HUDEP-2 (cell line): ENCODE measurements around the gene VPS18.

ENCODE experiments used
- DNase-seq, 76 experiments: peaks; one replicate each; lab custom pipeline; 2025; ENCODE audit not compliant: unreplicated experiment in 76 of 76; lab: John Stamatoyannopoulos, UW

Gene VPS18

DNA sequence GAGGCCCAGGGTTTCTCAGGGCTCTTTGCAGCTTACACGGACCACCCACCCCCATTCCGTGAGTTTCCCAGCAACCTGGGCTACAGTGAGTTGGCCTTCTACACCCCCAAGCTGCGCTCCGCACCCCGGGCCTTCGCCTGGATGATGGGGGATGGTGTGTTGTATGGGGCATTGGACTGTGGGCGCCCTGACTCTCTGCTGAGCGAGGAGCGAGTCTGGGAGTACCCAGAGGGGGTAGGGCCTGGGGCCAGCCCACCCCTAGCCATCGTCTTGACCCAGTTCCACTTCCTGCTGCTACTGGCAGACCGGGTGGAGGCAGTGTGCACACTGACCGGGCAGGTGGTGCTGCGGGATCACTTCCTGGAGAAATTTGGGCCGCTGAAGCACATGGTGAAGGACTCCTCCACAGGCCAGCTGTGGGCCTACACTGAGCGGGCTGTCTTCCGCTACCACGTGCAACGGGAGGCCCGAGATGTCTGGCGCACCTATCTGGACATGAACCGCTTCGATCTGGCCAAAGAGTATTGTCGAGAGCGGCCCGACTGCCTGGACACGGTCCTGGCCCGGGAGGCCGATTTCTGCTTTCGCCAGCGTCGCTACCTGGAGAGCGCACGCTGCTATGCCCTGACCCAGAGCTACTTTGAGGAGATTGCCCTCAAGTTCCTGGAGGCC is 5.4 kb downstream of the VPS18 start:
- no peak for DNase-seq

DNA sequence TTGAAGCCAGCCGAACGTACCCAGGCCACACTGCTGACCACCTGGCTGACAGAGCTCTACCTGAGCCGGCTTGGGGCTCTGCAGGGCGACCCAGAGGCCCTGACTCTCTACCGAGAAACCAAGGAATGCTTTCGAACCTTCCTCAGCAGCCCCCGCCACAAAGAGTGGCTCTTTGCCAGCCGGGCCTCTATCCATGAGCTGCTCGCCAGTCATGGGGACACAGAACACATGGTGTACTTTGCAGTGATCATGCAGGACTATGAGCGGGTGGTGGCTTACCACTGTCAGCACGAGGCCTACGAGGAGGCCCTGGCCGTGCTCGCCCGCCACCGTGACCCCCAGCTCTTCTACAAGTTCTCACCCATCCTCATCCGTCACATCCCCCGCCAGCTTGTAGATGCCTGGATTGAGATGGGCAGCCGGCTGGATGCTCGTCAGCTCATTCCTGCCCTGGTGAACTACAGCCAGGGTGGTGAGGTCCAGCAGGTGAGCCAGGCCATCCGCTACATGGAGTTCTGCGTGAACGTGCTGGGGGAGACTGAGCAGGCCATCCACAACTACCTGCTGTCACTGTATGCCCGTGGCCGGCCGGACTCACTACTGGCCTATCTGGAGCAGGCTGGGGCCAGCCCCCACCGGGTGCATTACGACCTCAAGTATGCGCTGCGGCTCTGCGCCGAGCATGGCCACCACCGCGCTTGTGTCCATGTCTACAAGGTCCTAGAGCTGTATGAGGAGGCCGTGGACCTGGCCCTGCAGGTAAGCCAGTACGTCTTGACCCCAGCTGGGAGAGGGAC is 6.2 kb downstream of the VPS18 start:
- DNase-seq, result no peak

DNA sequence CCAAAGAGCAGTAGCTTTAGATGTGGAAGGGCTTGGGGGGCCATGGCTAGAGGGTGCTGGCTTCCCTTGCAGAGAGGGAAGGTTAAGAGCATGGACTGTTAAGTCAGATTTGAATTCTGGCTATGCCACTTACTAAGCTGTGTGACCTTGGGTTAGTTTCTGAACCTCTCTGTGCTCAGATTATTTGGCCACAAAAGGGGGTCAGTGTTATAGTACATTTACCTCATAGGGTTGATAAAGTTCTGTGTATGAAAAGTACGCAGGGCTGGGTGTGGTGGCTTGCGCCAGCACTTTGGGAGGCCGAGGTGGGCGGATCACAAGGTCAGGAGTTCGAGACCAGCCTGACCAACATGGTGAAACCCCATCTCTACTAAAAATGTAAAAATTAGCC is 6.8 kb downstream of the VPS18 start:
- no peak for DNase-seq

DNA sequence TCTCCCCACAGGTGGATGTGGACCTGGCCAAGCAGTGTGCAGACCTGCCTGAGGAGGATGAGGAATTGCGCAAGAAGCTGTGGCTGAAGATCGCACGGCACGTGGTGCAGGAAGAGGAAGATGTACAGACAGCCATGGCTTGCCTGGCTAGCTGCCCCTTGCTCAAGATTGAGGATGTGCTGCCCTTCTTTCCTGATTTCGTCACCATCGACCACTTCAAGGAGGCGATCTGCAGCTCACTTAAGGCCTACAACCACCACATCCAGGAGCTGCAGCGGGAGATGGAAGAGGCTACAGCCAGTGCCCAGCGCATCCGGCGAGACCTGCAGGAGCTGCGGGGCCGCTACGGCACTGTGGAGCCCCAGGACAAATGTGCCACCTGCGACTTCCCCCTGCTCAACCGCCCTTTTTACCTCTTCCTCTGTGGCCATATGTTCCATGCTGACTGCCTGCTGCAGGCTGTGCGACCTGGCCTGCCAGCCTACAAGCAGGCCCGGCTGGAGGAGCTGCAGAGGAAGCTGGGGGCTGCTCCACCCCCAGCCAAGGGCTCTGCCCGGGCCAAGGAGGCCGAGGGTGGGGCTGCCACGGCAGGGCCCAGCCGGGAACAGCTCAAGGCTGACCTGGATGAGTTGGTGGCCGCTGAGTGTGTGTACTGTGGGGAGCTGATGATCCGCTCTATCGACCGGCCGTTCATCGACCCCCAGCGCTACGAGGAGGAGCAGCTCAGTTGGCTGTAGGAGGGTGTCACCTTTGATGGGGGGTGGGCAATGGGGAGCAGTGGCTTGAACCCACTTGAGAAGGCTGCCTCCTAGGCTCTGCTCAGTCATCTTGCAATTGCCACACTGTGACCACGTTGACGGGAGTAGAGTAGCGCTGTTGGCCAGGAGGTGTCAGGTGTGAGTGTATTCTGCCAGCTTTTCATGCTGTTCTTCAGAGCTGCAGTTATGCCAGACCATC is 8.6 kb downstream of the VPS18 start:
- DNase-seq, result no peak

DNA sequence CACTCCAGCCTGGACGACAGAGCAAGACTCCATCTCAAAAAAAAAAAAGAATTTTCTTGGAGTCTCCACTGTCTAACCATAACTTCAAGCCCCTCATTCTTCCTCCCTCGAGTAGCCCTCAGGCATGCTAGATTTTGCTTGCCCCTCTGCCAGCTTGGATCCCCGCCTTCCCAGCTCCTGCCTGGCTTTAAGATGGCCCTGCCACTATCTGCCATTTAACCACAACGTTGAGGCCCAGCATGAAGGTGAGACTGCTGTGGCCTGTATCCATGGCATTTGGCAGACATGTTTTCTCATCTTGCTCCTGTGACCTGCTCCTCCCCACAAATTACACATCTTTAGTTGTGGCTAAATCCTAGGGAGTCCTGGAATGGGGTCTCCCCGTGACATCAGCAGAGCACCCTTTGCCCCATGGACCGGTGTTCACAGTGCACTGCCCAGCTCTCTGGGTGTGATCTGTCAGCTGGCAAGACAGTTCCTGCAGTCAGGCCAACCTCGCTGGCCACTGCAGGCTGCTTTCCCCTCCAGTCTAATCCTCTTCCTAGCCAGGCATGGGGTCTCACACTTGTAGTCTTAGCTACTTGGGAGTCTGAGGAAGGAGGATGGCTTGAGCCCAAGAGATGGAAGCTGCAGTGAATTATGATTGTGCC is 10.4 kb downstream of the VPS18 start:
- DNase-seq, result no peak

DNA sequence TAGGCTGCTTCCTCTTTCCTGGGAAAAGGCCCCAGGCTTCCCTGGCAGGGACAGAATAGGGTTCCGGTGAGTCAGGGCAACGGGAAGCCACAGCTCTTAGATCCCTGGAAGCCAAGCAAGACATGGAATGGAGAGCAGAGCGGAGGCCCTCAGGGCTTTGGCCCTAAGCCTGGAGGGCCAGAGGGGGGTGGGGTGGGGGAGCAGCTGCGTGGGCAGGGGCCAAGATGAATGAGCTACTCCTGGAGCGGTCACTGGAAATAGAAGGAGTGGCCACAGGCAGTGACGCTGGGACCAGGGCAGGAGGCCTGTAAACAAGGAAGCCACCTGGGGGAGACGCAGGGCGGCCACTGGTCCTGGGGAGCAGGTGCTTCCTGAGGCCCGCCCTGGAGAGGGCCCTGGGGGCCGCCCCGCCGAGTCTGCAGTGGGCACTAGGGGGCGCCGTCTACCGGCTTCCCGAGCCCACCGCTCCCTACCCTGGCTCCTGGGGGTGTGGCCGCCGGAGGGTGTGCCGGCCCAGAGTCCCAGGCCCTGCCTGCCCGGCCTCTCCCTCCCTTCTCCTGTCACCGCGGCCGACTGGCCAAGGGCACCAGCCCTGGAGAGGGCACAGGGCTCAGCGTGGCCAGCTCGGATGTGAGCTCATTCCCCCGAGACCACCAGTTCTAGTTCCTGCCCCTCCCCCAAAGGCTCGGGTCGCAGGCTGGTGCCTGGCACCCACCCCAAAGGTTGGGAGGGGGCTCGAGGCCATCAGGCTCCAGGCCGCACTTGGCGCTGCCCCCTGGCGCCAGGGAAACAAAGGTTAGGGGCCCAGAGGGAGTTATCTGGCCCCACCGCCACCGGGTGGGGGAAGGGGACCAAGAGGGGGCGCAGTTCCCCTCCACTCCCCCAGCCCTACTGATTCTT is 12.1 kb downstream of the VPS18 start:
- peak in 70 of 76 experiments; percentile 9 to 86 (median 70) for DNase-seq

DNA sequence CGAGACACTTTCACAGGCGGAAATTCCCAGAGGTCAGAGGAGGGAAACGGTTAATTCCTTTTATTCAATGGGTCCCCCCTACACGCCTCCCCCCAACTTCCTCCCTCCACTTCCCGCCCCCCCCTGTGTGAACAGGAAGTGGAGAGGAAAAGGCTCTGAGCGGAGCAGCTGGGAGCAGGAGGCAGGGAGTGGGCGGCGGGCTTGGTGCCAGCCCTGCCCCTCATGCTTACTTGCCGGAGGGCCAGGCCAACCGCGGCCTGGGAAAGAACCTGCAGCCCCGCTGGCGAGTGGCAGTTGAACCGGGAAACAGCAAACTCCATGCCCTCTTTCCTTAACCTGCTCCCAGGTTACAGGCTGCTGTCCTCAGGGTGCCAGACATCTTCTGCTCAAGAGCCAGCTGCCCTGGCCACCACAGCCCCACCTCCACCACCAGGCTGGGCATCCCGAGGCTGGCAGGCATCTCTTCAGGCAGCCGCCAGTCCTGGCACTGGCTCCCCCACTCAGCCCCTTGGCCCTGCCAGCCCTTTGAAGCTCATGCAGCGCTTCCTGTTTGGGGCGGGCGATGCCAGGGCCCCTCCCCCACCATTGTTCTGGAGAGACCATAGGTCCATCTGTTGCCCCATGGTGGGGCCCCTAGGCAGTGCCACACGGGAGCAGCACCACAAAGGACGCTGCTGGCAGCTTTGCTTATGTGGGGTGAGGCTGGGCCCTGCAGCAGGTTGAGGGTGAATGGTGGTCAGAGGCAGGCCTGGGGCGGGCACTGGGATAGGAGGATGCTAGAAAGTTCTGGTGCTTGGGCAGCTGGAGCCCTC is 12.9 kb downstream of the VPS18 start:
- peak in 4 of 76 experiments; percentile 4 to 17 (median 11) for DNase-seq

DNA sequence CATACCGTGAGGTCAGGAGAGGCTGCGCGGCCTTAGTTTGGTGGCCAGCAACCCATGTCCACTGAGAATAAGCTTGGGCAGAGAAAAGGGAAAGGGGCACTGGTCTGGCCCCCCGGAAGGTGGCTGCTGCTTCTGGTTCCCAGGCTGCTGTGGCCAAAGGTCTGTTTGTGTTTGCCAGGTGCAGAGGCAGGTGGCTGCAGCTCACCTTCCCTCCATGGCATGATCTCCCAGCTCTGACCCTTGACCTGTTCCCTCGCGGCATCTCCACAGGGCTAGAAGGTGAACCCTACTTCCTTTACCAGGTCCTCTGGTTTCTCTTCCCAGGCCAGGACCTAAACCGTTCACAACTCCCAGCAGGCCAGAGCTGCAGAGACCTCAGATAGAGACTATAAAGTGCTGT is 13.8 kb downstream of the VPS18 start:
- no peak for DNase-seq

DNA sequence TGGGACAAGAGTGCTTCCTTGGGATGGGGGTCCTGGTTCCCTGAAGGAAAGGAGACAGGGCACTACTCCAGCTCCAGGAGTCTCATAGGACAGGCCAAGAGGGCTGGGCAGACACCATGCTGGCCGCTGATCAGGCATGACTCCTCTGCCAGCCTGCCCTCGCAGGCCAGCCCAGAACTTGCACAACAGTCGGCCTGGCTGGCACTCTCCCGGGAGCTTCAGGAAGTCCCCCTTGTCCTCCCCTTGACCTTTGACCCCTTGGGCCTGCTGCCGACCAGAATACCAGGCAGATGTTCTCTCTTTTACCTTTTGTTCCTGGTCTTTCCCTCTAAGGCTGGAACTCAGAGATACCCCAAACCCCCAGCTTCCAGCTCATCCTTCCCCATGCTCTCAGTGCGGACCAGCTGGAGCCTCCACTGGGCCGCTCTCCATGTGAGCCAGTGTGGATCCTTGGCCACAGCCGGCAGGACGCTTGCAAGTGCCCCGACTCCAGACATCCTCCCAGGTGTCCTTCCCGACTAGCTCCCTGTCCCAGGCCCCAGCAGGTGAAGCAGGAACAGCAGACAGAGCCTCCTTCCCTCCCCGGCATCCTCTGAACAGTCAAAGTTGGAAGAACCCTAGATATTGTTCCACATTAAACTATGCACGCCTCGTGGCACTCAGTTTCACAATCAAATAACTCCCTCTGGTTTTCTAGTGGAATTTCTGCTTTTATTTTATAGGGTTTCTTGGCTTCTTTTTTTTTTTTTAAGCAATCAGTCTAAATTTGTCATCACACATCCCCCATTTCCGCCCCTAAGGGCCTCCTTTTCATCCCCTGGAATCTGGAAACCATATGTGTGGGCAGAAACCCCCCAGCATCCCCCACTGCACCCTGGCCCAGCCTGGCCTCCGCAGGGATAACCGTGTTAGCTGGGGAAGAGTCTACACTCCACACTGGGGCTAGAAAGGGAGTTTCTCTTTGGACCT is 15.7 kb downstream of the VPS18 start:
- no peak for DNase-seq

DNA sequence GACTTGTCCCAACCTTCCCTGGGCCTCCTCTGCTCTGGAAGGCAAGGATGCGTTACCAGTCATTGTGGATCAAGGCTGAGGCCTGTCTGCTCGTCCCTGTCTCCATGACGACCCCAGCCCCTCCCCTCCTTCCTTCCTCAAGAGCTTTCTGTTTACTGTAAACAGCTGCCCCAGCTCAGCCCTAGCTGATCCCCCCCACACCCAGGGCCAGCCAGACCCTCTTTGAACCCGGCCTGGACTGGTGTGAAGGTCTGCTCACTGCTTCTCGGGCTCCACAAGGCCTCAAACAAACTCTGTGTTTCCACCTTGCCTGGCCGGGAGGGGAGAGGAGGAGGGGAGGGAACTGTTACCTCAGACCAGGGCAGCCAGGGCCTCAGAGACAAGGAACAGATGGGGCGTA is 16.9 kb downstream of the VPS18 start:
- no peak for DNase-seq

DNA sequence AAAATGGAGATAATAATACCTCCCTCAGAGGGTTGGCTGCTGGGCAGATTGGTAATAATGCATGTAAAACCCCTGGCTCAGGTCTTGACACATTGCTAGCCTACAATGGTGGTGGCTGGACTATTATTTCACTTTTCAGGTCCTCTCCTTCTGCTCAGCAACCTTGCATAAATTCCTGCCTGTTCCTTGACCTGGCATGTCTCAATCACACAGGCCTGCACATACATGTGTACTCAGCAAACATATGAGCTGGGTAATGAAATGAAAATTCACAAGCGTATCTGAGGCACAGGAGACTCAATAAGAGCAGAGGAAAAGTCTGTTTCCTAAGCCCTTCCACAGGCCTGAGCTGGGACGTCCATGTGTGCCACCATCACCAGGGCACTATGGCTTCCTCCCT is 17.4 kb downstream of the VPS18 start:
- no peak for DNase-seq

DNA sequence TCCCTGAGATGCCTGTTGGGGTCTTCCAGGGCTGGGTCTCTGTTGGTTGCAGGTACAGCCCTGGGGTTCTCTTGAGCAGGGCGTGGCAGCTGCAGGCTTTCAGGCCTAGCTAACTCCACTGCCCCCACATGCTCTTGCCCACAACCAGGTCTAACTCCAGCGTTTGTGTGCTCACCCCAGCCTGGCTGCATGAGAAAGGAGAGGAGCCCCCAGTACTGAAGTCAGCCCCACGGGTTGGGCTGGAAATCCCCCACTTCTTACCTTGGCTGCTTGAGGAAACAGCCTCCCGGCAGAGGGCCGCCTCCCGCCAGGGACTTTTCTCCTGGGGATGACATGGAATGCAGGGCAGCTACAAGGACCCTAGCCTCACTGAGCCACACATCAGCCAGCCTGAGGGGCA is 18.2 kb downstream of the VPS18 start:
- DNase-seq, result no peak

DNA sequence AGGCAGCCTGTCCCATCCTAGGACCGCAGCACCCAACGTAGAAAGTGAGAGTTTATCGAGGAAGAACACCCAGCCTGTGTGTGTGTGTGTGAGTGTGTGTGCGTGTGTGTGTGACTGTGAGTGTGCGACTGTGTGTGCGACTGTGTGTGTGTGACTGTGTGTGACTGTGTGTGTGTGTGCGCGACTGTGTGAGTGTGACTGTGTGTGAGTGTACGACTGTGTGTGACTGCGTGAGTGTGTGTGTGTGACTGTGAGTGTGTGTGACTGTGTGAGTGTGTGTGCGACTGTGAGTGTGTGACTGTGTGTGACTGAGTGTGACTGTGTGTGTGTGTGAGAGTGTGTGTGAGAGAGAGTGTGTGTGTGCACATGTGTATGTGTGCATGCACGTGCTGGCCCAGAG is 19.8 kb downstream of the VPS18 start:
- DNase-seq, result no peak

DNA sequence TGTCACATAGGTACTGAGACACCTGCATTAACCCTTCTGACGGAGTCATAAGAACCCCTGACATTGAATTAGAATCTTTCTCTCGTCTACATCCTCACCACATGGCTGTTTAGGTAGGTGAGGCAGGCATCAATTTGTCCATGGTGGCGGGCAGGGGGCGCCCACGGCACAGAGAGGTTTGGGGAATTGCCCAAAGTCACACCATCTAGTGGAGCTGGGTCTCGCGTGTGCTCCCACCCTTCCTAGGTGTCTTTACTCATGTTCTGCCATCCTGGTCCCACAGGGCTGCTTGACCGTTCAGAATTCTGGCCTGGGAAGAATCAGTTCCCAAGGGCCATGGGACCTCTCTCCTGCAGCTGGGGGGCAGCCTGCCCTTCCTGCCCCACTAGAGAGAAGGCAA is 20.2 kb downstream of the VPS18 start:
- peak in 7 of 76 experiments; percentile 7 to 21 (median 16) for DNase-seq

DNA sequence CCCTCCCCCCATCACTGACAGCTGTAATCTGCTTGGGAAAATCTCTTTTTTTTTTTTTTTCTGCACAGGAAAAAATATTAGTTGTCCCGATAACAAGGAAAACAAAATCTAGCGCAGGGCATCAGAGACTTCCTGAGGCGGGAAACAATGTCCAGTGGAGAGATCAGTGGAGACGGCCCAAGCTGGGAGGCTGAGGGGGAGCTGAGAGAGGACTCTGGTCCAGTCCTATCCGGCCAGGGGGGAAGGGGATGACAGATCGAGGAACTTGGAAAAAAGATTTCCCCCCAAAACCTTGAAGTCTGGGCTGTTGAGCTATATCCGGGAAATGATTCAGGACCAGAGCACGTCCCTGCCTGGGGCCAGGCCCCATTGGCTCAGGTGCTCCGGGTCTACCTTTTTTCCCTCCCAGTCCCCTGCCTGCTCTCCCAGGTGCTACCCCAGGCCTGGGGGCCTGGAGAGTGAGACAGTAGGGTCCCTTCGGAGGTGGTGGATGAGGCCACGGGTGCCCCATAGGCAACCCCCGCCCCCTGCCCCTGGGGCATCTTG is 20.9 kb downstream of the VPS18 start:
- no peak for DNase-seq

DNA sequence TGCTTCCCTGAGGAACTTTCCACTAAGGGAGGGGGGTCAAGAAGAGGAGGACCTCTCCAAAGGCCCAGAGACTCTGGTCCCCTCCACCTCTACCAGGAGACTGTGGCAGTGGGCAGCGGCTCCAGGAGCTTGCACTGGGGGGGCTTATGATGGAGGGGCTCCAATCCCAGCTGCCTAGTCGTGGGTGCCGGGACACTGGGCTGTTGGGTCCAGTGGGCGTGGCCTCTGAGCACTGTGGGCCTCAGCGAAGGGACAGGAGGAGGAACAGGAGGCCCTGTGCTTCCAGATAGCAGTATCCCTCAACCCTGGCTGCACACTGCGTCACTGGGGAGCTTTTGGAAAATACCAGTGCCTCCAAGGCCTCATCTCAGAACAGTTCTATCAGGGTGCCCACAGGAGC is 21.4 kb downstream of the VPS18 start:
- no peak for DNase-seq

DNA sequence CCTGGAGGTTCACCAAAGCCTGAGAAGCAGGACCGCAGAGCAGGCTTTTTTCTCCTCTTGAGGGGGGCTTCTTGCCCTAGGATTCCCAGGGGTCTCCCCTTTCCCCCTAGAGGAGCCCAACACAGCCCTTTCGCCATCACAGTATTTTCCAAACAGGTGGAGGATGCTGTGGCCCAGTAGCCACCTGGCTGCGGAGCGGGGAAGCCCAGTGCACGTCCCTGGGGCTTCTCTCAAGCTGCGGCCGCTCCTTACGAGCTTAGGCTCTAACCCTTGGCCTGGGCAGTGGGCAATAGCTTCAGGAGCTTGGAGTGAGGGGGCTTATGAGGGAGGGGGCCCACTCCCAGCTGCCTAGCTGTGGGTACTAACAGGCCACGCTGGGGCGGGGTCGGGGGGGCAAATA is 23.3 kb downstream of the VPS18 start:
- DNase-seq, result no peak
